22Rv1 (cell line): ENCODE results near the gene AP5B1.

Experiments used
- H3K27ac ChIP-seq: fragments of 450-650 bp; 2 replicates; pipeline ENCODE4 v1.5.1; 2017
- ZFX ChIP-seq: fragments of 450-650 bp; IDR thresholded peaks from 2 replicates; pipeline ENCODE4 v1.6.1; 2017; ENCODE audit warnings: antibody characterized with exemption, borderline replicate concordance
- TF ChIP-seq, protein P1 (sequence below): fragments of 450-650 bp; IDR thresholded peaks from 2 replicates; pipeline ENCODE4 v1.5.1; 2017; ENCODE audit warnings: mild to moderate bottlenecking

The AP5B1 gene

DNA sequence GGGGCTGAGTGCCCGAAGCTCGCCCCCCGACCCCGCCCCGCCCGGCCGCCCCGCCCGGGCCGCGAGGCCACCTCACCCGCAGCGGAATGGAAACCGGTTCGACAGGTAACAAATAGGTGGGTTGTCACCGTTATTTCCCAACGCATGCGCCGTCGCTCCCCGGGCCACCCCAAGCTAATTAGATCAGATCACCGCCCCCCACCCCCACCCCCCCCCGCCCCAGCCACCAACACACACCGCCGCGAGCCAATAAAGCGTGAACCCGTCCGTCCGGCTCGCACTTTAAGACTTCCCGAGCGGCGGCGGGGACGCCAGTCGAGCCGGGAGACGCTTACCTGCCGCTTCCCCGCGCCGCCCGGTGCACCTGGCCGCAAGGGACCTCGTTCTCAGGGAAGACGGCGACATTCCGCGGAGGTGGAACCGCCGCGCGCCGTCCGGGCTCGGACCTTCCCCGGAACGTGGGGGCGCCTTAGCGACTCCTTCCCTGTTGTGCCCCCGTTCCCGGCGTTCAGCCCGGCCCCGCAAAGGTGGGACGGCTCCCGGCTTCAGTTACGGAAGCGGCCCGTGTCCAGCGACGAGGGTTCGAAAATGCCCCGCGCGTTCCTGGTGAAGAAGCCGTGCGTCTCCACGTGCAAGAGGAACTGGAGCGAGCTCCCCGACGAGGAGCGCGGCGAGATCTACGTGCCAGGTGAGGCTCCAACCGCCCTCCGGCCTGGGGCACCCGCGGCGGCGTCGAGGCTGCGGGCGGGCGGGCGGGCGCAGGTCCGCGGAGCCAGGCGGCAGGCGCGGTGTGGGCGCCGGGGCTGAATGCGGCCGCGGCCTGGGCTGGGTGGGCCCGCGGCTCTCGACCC lies 6.2 kb upstream of the AP5B1 start, which contains the start of gene OVOL1:
OVOL1 (plus strand) TSS at position 278 of the 851 bp plus-strand sequence; CDS start at position 589, 311 bp downstream.
- TF ChIP-seq, protein P1, sequence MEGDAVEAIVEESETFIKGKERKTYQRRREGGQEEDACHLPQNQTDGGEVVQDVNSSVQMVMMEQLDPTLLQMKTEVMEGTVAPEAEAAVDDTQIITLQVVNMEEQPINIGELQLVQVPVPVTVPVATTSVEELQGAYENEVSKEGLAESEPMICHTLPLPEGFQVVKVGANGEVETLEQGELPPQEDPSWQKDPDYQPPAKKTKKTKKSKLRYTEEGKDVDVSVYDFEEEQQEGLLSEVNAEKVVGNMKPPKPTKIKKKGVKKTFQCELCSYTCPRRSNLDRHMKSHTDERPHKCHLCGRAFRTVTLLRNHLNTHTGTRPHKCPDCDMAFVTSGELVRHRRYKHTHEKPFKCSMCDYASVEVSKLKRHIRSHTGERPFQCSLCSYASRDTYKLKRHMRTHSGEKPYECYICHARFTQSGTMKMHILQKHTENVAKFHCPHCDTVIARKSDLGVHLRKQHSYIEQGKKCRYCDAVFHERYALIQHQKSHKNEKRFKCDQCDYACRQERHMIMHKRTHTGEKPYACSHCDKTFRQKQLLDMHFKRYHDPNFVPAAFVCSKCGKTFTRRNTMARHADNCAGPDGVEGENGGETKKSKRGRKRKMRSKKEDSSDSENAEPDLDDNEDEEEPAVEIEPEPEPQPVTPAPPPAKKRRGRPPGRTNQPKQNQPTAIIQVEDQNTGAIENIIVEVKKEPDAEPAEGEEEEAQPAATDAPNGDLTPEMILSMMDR, result no peak
- no peak for TF ChIP-seq ZFX
- peak within 1 kb of the TSS; percentile 63 for H3K27ac ChIP-seq

DNA sequence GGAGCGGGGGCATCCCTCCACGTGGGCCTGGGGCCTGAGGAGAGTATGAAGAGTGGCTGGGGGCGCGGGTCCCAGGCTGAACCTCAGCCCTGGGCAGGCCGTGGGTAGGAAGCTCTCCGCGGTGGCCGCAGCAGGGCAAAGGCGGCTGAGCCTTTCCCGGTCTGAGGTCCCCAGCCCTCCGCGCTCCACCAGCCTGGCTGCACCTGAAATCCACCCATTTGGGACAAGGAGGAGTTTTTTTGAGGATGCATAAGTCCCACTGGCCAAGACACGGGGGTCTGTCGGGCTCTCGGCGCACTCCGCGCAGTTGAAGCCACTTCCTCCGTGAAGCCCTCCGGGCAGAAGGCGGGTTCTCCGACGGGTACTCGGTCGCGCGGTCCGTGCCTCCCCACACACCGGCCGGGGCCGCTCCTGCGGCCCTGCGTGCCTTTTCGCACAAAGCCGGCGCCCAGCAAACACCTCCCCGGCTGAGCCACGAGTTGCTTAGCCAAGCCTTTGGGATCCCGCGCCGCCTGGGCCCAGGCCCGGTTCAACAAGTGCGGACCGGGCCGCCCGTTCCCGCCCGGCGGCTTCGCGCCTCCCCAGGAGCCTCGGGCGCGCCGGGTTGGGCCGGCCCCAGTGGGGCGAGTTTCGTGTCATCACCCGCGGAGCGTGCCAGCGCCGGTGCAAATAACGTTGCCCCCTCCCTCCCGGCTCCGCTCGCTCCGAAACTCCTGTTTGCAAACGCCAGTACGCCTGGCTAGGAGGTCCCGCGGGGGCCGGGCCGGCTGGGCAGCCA lies 5.4 kb upstream of the AP5B1 start:
- no peak overlapping the region for H3K27ac ChIP-seq
- no peak for TF ChIP-seq ZFX
- TF ChIP-seq, protein P1, result no peak

DNA sequence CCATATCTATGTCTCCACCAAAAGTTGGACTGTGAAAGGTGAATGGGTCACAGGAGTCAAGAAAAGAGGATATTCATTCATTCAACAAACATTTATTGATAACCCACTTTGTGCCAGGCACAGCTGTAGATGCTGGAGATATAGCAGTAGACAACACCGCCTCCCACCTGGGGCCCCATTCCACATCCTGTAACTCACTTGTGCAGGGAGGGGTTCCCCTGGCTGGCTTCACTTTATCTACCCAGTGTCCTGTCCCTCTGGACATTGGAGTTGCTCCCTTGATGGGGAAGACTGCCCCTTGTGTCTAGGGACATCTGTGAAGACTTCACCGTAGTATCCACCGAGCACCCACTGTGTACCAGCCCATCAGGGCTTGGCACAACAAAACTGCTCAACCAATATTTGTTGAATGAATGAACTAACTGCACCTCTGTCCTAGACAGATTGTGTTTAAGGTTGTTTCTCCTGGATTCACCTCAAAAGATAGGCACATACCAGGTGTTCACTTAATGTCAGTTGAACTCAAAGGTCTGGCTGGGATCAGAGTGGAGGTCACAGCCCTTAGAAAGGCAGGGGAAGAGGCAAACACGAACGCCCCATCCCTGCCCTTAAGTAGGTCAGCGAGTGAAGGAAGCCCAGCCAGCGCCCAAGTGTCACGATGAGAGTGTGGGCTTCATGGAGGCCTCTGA lies 4.7 kb upstream of the AP5B1 start:
- TF ChIP-seq ZFX, result no peak
- no peak overlapping the region for H3K27ac ChIP-seq

DNA sequence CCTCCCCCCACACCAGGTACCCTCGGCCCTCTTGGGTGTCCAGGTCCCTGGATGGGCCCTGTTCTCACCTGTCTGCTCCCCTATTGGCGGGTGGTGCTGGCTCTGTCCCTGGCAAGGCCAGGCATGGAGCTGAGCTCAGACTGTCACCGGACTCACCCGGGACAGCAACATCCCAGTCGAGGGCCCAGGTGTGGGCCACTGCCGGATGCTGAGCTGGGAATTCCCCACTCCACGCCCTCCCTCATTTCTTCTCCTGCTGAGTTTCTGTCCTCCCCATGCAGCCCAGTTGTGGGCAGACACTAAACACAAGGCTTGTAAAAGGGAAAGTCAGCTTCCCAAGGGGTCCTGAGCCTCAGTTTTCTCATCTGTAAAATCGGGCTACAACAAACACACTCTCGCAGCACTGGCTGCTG lies 2.0 kb upstream of the AP5B1 start:
- H3K27ac ChIP-seq, result no peak overlapping the region
- TF ChIP-seq, protein P1, result no peak
- TF ChIP-seq ZFX, result no peak

DNA sequence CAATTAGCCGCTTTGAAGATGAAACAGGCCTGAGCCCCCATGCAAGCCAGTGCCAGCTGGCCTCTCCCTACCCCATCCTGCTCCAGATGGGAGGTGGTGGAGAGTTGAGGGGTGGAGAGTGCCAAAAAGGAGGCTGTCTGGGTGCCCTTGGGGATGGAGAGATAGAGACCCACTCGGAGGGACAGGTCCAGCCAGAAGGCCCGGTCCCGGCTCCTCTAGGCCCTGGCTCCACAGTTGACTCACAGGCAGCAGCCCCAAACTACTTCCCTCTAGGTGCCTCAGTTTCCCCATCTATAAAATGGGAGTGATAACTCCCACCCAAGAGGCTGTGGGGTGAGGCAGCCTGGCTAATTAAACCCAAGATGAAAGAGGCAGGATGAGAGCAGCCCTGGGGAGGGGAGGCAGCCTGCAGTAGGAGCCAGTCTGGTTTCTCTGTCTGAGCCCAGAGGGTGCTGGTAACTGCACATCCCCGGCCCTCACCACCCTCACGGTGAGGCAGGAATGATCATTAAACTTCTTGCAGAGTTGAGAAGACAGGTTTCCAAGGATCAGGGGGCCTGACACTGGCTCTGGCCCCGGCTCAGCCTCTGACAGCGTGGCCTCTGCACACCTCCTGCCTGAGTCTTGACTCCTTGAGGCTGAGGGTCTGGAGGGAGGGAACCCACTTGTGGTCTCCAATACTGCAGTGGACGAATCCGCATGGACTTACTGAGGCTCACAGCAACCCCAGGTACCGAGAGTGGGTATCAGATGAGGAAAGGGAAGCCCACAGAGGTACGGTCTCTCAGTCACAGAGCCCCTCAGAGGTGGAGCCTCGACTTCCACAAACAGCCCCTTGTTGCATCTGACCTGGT lies 1.4 kb upstream of the AP5B1 start:
- H3K27ac ChIP-seq, result no peak overlapping the region; the same call in 1 of the 2 replicates
- TF ChIP-seq, protein P1, result no peak

DNA sequence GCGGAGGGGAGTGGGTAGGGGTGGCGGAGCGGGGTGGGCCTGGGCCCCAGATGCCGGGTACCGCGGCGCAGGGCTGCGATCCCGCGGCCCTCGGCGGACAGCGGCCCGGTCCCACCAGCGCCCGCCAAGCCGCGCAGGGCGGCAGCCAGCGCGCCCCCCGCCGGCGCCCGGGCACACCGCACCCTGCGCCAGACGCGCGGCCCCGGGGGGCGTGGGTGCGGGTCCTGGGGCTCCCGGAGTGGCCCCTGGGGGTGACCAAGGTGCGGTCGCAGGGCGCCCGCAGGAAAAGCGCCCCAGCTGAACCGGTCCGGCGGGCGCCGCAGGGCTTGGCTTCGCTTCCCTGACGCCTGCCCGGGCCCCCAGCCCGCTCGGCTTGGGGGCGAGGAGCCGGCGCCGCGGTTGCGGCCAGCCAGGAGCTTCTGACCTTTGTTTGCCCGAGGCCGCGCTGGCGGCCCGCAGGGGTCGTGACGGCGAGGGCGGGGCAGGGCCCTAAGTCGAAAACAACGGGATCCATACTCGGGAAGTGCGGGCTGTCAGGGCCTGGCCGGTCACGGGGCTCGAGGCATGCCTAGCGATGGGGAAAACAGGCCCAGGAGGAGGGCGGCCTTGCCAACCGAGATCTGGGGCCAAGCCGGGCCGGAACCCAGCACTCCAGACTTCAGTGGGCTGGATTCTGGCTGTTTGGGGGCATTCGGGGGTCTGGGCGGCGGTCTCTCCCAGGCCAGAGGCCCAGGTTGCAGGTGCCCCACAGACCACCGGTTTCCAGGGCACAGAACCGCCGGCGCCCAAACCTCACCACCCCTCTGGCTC lies 581 bp upstream of the AP5B1 start:
- TF ChIP-seq, protein P1, result peak; percentile 78
- TF ChIP-seq ZFX, result no peak
- H3K27ac ChIP-seq, result peak overlapping the region; percentile 93
